Choroid plexus epithelial cell (primary cell): ENCODE measurements around the gene NXPE4.
"Not testable (repeated sequence)": the region's sequence is repeated elsewhere in the genome, so short reads cannot be mapped to it uniquely, and the experiment has no call there.

Experiments
- DNase-seq: peaks from one replicate; pipeline ENCODE4 v3.0.0-alpha.2; 2010; ENCODE audit warnings: low read depth
- H3K4me3 ChIP-seq: 2 replicates; pipeline ENCODE4 v1.5.1; 2011; ENCODE audit warnings: low read depth, mild to moderate bottlenecking, control low read depth, low read length, moderate library complexity
- CTCF ChIP-seq: conservative IDR thresholded peaks from 2 replicates; pipeline ENCODE4 v1.5.1; 2011; ENCODE audit warnings: low read depth, mild to moderate bottlenecking, control low read depth, inconsistent platforms, low read length, moderate library complexity

The NXPE4 gene

DNA sequence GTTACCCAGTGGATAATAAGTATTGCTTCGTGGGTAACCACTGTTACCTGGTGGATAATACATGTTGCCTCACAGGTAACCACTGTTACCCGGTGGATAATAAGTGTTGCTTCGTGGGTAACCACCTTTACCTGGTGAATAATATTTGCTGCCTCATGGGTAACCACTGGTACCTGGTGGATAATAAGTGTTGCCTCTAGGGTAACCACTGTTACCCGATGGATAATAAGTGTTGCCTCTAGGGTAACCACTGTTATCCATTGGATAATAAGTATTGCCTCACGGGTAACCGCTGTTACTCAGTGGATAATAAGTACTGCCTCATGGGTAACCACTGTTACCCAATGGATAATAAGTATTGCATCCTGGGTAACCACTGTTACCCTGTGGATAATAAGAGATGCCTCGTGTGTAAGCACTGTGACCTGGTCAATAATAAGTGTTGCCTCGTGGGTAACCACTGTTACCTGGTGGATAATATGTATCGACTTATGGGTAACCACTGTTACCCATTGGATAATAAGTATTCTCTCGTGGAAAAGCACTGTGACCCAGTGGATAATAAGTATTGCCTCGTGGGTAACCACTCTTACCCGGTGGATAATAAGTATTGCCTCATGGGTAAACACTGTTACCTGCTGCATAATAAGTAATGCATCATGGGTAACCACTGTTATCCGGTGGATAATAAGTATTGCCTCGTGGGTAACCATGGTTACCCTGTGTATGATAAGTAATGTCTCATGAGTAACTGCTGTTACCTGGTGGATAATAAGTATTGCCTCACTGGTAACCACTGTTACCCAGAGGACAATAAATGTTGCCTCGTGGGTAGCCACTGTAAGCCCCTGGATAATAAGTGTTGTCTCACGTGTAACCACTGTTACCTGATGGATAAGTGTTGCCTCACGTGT is 20.1 kb upstream of the NXPE4 start:
- DNase-seq = no peak
- no peak for TF ChIP-seq CTCF
- no peak overlapping the region for H3K4me3 ChIP-seq

DNA sequence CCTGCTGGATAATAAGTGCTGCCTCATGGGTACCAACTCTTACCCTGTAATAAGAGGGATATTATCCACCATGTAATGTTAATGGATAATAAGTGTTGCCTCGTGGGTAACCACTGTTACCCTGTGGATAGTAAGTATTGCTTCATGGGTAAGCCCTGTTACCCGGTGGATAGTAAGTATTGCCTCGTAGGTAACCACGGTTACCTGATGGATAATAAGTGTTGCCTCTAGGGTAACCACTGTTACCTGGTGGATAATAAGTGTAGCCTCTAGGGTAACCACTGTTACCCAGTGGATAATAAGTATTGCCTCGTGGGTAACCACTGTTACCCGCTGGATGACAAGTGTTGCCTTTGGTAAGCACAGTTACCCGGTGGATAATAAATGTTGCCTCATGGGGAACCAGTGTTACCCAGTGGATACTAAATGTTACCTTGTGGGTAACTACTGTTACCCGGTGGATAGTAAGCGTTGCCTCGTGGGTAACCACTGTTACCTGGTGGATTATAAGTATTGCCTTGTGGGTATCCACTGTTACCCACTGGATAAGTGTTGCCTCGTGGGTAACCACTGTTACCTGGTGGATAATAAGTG is 18.6 kb upstream of the NXPE4 start:
- DNase-seq = no peak
- H3K4me3 ChIP-seq = no peak overlapping the region
- no peak for TF ChIP-seq CTCF

GRCh38 chr11:114613094-114613493 is 17.5 kb upstream of the NXPE4 start:
- H3K4me3 ChIP-seq, DNase-seq: not testable (repeated sequence)

GRCh38 chr11:114612686-114613085 is 17.1 kb upstream of the NXPE4 start:
- no peak for DNase-seq
- no peak overlapping the region for H3K4me3 ChIP-seq
- no peak for TF ChIP-seq CTCF

DNA sequence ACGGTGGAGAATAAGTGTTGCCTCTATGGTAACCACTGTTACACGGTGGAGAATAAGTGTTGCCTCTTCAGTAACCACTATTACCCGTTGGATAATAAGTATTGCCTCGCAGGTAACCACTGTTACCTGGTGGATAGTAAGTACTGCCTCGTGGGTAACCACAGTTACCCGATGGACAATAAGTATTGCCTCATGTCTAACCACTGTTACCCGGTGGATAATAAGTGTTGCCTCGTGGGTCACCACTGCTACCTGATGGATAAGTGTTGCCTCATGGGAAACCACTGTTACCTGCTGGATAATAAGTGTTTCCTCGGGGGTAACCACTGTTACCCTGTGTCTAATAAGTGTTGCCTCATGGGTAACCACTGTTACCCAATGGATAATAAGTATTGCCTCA is 16.6 kb upstream of the NXPE4 start:
- not testable (repeated sequence) for DNase-seq, H3K4me3 ChIP-seq

DNA sequence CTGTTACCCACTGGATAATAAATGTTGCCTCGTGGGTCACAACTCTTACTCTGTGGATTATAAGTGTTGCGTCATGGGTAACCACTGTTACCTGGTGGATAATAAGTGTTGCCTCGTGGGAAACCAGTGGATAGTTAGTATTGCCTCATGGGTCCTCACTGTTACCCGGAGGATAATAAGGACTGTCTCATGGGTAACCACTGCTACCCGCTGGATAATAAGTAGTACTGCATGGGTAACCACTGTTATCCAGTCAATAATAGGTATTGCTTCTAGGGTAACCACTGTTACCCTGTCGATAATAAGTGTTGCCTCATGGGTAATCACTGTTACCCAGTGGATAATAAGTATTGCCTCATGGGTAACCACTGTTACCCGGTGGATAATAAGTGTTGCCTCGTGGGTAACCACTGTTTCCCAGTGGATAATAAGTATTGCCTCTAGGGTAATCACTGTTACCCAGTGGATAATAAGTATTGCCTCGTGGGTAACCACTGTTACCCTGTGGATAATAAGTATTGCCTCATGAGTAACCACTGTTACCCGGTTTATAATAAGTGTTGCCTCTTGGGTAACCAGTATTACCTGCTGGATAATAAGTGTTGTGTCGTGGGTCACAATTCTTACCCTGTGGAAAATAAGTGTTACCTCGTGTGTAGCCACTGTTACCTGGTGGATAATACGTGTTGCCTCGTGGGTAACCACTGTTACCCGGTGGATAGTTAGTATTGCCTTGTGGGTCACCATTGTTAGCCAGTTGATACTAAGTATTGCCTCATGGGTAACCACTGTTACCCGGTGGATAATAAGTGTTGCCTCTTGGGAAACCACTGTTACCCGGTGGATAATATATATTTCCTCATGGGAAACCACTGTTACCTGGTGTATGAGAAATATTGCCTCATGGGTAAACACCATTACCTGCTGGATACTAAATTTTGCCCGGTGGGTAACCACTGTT is 15.7 kb upstream of the NXPE4 start:
- TF ChIP-seq CTCF = peak; percentile 27
- peak; percentile 15 for DNase-seq
- H3K4me3 ChIP-seq = no peak overlapping the region

DNA sequence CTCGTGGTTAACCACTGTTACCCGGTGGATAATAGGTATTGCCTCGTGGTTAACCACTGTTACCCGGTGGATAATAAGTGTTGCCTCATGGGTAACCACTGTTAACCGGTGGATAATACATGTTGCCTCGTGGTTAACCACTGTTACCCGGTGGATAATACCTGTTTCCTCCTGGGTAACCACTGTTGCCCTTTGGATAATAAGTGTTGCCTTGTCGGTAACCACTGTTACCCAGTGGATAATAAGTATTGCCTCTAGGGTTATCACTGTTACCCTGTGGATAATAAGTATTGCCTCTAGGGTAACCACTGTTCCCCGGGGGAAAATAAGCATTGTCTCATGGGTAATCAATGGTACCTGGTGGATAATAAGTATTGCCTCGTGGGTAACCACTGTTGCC is 15.0 kb upstream of the NXPE4 start:
- no peak for TF ChIP-seq CTCF
- H3K4me3 ChIP-seq = no peak overlapping the region
- no peak for DNase-seq
